Right atrium auricular region (tissue), 2 donors: ENCODE results near the gene TRPM3. TPM values are rescaled to one million over a fixed set of nuclear protein-coding genes. Genes with fewer than 3 reads are reported as not detected.

Experiments
- DNase-seq: peaks from one replicate; pipeline ENCODE4 v3.0.0-alpha.2; 2019; ENCODE audit warnings: low spot score
- H3K27ac ChIP-seq, 2 donors: fragments of 200-600 bp; sonication (generic); 1 replicate in 1 of 2; 2 replicates in 1 of 2; pipeline ENCODE4 v1.5.1; 2016 to 2019
- H3K27me3 ChIP-seq, 2 donors: fragments of 200-600 bp; sonication (generic); one replicate each; pipeline versions ENCODE4 v1.5.1 to v1.6.0; 2017 to 2019
- H3K36me3 ChIP-seq: fragments of 200-600 bp; sonication (generic); one replicate; pipeline ENCODE4 v1.5.1; 2016
- H3K4me1 ChIP-seq, 2 donors: fragments of 200-600 bp; sonication (generic); one replicate each; pipeline versions ENCODE4 v1.5.1 to v1.6.0; 2017 to 2019
- H3K4me3 ChIP-seq, 2 donors: fragments of 200-600 bp; sonication (generic); 1 replicate in 1 of 2; 2 replicates in 1 of 2; pipeline ENCODE4 v1.5.1; 2017 to 2019; ENCODE audit warnings: mild to moderate bottlenecking in 1 of 2, moderate library complexity in 1 of 2
- H3K9me3 ChIP-seq, 2 donors: fragments of 200-600 bp; sonication (generic); one replicate each; pipeline ENCODE4 v1.5.1; 2019
- CTCF ChIP-seq, 2 donors: fragments of 200-600 bp; sonication (generic); IDR thresholded peaks; one replicate each; pipeline ENCODE4 v1.5.1; 2019; ENCODE audit warnings: antibody characterized with exemption in 2 of 2
- total RNA-seq, 2 donors: library from RNA; depleted of rRNA; stranded (reverse); fragments of >200 nt; gene quantifications; one replicate each; pipeline ENCODE4 v1.1.0, GENCODE V29; 2016

Gene TRPM3
- total RNA-seq, 2 donors from 2014 or later = 0.59 to 1.5 TPM

- DNase-seq = no peak
- no peak for TF ChIP-seq CTCF (IDR thresholded peaks at IDR 0.05)
These were observed 347.8 kb downstream of the TRPM3 start for GRCh38 chr9:70773579-70773978.

GRCh38 chr9:70772601-70773000, 348.8 kb downstream of the TRPM3 start:
- no peak for DNase-seq
- H3K27me3 ChIP-seq = no peaks in the 10 kb centered on the region
- H3K36me3 ChIP-seq = no peaks in the 10 kb centered on the region
- H3K4me3 ChIP-seq = no peak overlapping the region
- no peak overlapping the region for H3K27ac ChIP-seq
- H3K9me3 ChIP-seq = no peaks in the 10 kb centered on the region
- no peak for TF ChIP-seq CTCF (IDR thresholded peaks at IDR 0.05)
- no peaks in the 10 kb centered on the region for H3K4me1 ChIP-seq

More at GRCh38 chr9:70773579-70773978, 347.8 kb downstream of the TRPM3 start:
- Histone ChIP-seq H3K27me3 (no peaks in the 10 kb centered on the region), H3K4me3 (no peak overlapping the region), H3K27ac (no peak overlapping the region), H3K9me3 (no peaks in the 10 kb centered on the region), H3K4me1 (no peaks in the 10 kb centered on the region), H3K36me3 (no peaks in the 10 kb centered on the region)

GRCh38 chr9:70765946-70766345, 355.5 kb downstream of the TRPM3 start:
- no peak for TF ChIP-seq CTCF (IDR thresholded peaks at IDR 0.05)
- no peak for DNase-seq
- Histone ChIP-seq H3K4me1 (no peaks in the 10 kb centered on the region), H3K27me3 (no peaks in the 10 kb centered on the region), H3K36me3 (no peaks in the 10 kb centered on the region), H3K9me3 (no peaks in the 10 kb centered on the region), H3K27ac (no peak overlapping the region), H3K4me3 (no peak overlapping the region)

GRCh38 chr9:70761139-70761670, 360.2 kb downstream of the TRPM3 start:
- H3K4me3 ChIP-seq = no peak overlapping the region
- no peaks in the 10 kb centered on the region for H3K36me3 ChIP-seq
- peaks cover 0 to 3% of the 10 kb centered on the region in 2 donors for H3K9me3 ChIP-seq
- no peak for DNase-seq
- no peaks in the 10 kb centered on the region for H3K4me1 ChIP-seq
- no peak overlapping the region for H3K27ac ChIP-seq
- TF ChIP-seq CTCF (IDR thresholded peaks at IDR 0.05) = no peak
- no peaks in the 10 kb centered on the region for H3K27me3 ChIP-seq

GRCh38 chr9:70760228-70760627, 361.2 kb downstream of the TRPM3 start:
- Histone ChIP-seq H3K9me3 (peaks cover 0 to 3% of the 10 kb centered on the region in 2 donors), H3K4me3 (no peak overlapping the region), H3K27me3 (no peaks in the 10 kb centered on the region), H3K36me3 (no peaks in the 10 kb centered on the region), H3K4me1 (no peaks in the 10 kb centered on the region), H3K27ac (no peak overlapping the region)
- no peak for DNase-seq
- TF ChIP-seq CTCF (IDR thresholded peaks at IDR 0.05) = no peak

GRCh38 chr9:70753311-70753710, 368.1 kb downstream of the TRPM3 start:
- TF ChIP-seq CTCF (IDR thresholded peaks at IDR 0.05) = no peak
- Histone ChIP-seq H3K36me3 (no peaks in the 10 kb centered on the region), H3K9me3 (peaks cover 0 to 3% of the 10 kb centered on the region in 2 donors), H3K4me3 (no peak overlapping the region), H3K27ac (no peak overlapping the region), H3K27me3 (no peaks in the 10 kb centered on the region), H3K4me1 (no peaks in the 10 kb centered on the region)
- DNase-seq = no peak
